HG02642 (cell line): ENCODE data around the gene CBFA2T2.
"Not testable (repeated sequence)": the region's sequence is repeated elsewhere in the genome, so short reads cannot be mapped to it uniquely, and the experiment has no call there.

ENCODE experiments used
- ATAC-seq: cut with Tn5 transposase; IDR thresholded peaks from one replicate; pipeline ENCODE4 v1.9.1; 2021; ENCODE audit warnings: mild to moderate bottlenecking; ENCODE audit not compliant: unreplicated experiment, poor library complexity

The CBFA2T2 gene

DNA sequence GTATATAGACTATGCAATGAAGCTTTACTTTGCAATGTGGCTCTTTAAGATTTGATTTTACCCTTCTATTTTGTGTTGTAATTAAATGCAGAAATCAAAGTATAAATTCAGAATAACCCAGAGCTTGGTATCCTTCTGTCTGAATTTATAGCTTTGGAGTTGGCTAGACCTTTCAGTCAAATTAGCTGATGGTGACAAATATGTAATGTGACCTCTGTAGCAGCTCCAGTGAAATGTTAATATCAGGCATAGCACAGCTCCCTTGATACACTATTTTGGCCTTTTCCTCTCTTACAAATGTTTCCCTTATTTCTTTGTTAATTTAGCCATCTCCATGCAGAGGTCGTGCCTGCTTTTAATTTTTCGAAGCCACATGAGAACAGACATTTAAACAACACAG, 11.1 kb downstream of the CBFA2T2 start:
- no peak for ATAC-seq

DNA sequence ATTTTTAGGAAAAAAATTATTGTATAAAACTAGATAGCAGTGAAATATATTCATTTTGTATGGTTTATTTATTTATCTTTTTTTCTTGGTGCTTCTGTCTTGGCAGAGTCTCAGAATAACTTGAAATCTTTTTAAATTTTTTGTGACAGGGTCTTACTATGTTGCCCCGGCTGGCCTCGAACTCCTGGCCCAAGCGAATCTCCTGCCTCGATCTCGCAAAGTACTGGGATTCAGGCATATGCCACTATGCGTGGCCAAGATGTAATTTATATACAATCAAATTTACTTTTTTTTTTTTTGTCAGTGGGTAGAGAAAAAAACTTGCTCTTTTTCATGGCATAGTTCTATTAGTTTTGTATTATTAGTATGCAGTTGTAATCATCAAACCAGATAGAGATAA, 13.7 kb downstream of the CBFA2T2 start:
- ATAC-seq = no peak

DNA sequence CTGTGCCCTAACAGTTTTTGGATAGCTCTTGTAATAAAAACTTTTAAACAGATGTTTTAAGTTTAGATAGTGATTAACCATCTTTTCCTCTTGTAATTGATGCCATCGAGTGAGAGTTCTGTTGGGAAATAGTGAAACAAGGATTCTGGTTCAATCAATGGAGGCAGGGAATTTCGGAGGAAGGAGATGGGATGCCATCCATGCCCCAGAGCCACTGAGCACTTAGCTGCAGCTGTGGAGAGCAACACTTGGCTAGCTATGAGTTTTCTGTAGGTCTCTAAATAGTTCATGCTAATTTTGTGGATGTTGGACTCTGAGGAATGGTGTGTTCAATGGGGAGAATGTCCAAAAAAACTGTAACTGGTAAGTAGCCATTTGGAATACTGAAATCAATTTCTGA, 16.7 kb downstream of the CBFA2T2 start:
- ATAC-seq = no peak

DNA sequence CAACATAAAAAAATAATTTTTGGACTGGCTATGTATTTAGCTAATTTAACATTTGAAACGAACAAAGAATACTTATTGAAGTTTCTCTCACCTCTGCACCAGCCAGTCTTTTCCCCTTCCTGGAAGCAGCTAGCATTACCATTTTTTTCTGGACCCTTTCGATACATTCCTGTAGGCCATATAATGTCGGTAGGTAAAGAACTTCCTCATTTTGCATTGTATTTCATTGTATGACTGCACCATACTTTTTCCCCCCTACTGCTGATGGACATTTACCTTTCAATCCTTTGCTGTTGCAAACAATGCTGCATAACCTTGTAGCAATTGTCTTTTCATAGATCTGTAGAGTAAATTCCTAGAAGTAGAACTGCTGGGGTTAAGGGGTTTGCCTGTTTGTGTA, 17.6 kb downstream of the CBFA2T2 start:
- ATAC-seq = no peak

DNA sequence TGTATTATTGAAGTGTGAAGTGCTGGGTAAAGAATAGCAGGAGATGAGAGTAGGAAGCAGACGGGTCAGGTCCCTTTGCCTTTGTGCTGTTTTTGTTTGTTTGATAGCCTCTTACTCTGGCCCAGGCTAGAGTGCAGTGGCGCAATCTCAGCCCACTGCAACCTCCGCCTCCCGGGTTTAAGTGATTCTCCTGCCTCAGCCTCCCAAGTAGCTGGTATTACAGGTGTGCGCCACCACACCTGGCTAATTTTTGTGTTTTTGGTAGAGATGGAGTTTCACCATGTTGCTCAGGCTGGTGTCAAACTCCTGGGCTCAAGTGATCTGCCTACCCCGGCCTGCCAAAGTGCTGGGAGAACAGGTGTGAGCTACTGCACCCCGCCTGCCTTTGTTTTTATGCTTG, 18.1 kb downstream of the CBFA2T2 start:
- not testable (repeated sequence) for ATAC-seq

DNA sequence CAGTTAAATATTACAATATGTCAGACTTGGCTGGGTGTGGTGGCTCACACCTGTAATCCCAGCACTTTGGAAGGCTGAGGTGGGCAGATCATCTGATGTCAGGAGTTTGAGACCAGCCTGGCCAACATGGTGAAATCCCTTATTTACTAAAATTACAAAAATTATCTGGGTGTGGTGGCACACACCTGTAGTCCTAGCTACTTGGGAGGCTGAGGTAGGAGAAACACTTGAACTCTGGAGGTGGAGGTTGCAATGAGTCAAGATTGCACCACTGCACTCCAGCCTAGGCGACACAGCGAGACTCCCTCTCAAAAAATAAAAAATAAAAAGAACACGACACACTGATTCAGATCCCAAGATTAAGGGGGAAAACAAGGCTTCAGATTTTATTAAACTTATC, 19.2 kb downstream of the CBFA2T2 start:
- not testable (repeated sequence) for ATAC-seq

DNA sequence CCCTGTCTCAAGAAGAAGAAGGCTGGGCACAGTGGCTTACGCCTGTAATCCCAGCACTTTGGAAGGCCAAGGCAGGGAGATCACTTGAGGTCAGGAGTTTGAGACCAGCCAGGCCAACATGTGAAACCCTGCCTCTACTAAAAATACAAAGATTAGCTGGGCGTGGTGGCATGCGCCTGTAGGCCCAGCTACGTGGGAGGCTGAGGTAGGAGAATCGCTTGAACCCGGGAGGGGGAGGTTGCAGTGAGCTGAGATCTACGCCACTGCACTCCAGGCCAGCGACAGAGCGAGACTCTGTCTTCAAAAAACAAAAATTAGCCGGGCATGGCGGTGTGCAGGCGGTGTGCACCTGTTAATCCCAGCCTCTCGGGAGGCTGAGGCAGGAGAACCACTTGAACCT, 22.0 kb downstream of the CBFA2T2 start:
- ATAC-seq = not testable (repeated sequence)

DNA sequence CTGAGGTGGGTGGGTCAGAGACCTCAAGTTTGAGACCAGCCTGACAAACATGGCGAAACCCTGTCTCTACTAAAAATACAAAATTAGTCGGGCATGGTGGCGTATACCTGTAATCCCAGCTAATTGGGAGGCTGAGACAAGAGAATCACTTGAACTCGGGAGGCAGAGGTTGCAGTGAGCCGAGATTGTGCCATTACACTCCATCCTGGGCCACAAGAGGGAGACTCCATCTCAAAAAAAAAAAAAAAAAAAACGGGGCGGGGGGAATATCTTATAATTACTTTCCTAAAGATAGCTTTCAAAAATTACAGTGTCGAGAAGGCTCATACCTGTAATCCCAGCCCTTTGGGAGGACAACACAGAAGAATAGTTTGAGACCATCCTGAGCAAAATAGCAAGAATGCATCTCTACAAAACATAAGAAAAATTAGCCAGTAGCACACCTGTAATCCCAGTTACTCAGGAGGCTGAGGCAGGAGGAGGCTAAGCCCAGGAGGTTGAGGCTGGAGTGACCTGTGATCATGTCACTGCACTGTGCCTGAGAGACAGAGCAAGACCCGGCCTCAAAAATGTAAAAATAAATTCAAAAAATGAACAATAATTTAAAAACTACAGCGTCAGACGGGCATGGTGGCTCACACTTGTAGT, 25.8 kb downstream of the CBFA2T2 start:
- no peak for ATAC-seq

DNA sequence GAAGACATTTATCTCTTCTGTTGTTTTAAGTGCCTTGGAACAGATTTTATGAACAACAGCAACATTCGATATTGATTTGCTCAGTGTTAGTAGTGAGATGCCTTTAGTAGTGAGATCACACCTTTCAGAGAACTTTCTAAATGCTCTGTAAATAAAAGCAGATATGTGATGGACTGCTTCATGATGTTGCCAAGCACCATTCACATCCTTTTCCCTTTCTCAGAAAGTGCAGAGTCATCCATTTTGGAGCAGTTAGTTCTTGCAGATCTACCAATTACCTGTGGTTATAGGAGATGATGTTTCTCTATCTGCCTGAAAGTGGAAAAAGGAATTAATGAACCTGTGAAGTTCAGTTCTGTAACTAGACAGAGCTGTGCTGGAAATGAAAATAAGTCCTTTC, 27.0 kb downstream of the CBFA2T2 start:
- no peak for ATAC-seq

DNA sequence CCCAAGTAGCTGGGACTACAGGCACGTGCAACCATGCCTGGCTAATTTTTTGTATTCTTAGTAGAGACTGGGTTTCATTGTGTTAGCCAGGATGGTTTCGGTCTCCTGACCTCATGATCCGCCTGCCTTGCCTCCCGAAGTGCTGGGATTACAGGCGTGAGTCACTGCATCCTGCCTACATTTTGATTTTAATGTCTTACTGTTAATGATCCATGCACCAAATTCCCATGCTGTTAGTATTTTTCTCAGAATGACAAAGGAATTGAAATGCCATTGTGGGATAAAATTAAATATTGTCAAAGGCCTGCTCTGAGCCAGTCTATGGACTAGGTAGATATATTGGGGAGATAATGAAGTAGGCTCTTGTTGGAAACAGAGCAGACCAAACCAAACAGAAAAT, 28.2 kb downstream of the CBFA2T2 start:
- ATAC-seq = no peak

DNA sequence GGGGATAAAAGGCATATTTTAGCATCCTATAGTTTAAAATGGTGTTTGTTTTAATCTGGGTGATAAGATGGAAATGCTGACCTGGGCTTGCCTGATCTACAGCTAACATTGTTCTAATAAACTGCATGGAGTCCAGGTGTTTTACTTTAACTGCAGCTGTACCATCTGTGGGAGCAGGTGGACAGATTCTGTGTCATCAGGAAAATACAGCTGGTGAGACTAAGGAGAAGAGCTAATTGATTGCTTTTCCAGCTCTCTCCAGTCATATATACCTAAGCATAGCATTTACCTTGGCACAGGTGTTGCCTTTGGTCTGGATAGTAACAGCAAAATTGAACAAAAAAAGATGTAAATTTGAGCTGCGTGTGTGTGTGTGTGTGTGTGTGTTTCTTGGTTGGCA, 31.6 kb downstream of the CBFA2T2 start:
- ATAC-seq = no peak

DNA sequence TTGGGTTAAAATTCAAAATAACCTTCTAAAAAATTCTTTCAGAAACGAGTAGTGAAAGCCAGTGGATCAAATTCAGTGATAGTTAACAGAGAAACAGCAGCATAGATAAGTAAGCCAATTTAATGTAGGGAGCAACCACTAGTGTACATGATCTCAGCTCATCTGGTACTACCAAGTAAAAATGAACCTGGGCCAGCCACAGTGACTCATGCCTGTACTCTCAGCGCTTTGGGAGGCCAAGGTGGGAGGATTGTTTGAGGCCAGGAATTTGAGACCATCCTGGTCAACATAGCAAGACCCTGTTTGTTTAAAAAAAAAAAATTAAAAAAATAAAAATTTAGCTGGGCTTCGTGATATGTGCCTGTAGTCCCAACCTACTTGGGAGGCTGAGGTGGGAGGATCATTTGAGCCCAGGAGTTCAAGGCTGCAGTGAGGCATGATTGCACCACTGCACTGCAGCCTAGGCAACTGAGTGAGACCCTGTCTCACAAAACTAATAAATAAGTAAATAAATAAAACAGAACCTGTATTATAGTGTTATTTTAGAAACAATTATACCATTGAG, 32.4 kb downstream of the CBFA2T2 start:
- no peak for ATAC-seq

DNA sequence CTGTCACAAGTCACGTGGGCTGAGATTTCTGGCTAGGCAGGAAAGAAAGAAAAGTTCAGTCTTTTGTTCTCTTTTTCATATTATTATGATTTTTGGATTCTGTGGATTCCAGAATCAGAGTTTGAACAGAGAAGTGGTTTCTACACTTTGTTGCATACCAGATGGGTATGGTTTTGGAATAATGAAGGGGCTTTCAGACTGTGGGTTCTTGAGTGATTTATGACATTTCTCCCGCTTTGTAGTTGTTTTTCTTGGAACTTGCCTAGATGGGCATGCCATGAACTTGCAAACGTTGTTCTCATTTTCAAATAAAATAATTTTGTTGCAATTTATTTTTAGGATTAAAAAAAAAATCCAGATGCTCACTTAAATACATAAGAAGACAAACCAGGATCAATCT, 34.4 kb downstream of the CBFA2T2 start:
- ATAC-seq = no peak

DNA sequence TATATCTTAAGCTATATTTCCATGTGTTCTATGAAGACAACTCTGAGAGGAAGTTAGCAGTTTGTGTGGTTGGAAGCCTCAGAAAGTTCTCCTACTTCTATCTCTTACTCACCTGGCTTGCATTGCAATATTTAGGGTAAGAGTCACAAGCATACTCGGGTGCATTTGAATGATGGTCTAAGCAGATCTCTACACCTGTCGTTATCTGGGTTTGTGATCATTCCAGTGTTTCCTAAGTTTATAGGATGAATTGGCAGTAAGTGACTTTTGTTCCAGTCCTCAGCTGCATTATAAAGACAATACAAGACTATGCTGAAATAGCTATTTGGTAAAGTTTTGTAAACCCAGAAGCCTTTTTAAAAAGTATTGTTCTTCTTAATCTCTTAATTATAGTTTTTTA, 36.9 kb downstream of the CBFA2T2 start:
- ATAC-seq = no peak

DNA sequence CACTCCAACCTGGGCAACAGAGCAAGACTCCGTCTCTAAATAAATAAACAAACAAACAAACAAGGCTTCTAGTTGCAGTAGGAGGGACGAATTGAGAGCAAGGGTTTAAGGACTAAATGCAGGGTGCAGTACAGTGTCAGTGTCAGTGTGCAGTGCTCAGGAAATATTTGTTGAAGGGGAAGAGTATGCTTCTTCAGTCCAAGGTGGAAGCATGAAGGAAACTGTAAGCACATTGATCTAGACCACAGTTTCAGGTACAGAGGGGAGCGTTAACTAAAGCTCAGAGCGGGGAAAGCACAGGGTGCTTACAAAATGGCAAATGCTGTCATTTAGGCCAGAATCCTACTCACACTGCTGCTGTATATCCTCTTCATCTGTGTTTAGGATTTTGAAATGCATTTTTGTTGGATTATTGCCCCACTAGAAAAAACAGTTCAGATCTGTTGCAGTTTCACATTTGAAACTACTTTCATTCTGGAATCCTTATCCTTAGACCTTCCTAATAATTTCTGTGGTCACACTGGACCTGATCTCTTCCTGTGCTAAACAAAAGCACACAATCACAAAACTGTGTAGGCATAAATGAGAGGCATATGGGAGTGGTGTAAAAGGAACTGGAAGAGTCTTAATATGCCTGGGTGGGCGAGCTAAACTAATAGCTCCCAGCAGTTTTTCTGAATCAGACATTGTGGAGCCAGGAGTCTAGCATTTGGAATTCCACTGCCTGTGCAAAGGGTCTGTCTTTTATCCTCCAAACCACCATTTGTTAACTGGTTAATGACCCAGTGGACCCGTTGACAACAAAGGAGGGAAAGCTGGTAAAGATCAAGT, 41.4 kb downstream of the CBFA2T2 start:
- no peak for ATAC-seq

DNA sequence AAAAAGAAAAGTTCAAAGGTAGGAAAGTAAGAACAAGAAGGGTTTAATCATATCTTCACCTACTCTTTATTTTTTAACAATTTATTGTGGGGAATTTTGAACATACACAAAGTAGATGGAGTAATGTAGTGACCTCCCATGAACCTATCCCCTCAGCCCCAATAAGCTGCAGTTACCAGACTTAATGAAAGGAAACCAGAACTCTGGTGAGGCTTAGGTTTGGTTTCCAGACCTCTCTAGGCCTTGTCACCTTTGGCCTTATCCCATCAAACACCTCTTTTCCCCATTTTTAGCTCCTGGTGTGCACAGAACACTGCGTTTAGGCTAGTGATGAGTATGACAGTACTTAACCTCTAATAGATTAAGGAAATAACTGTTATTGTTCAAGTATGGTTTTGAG, 42.0 kb downstream of the CBFA2T2 start:
- ATAC-seq = no peak

DNA sequence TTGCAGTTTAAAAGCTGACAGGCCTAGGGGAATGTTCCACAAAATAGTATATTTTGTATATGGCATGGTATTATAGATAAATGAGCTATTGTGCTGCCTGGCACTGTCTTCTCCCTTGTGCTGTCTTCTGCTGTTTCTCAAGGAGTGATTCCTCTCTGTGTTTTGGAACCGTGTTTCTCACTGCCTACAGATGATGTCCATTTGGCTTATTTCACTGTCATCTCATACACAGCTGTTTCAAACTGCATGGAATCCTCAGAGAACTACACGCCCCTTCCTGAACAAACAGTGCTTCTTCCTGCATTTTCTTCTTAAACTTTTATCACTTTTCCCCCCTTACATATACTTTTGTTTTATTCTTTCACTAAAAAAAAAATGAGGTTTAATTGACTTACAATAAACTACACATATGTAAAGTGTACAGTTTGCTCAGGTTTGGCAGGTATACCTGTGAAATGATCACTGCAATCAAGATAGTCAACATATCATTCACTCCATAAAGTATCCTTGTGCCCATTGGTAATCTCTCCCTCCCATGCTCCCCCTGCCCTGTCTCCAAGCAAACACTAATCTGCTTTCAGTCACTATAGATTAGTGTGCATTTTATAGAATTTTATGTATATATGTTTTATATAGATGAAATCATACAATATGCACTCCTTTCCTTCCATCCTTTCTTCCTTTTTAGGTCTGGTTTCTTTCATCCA, 43.0 kb downstream of the CBFA2T2 start:
- ATAC-seq = no peak

DNA sequence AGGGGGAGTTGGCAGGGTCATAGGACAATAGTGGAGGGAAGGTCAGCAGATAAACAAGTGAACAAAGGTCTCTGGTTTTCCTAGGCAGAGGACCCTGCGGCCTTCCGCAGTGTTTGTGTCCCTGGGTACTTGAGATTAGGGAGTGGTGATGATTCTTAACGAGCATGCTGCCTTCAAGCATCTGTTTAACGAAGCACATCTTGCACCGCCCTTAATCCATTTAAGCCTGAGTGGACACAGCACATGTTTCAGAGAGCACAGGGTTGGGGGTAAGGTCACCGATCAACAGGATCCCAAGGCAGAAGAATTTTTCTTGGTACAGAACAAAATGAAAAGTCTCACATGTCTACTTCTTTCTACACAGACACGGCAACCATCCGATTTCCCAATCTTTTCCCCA, 45.8 kb downstream of the CBFA2T2 start:
- ATAC-seq = not testable (repeated sequence)

DNA sequence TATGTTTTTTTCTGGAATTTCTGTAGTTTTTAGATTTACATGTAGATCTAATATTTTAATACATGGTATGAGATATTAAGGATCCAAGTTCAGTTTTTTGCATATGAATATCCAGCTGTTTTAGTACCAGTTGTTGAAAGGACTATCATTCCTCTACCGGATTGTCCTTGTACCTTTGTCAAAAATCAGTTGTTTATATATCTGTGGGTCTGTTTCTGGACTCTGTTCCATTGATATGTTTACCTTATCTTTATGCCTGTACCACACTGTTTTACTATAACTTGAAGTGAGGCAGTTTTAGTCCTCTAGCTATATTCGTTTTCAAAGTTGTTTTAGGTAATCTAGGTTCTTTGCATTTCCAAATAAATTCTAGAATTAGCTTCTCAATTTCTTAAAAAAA, 47.7 kb downstream of the CBFA2T2 start:
- no peak for ATAC-seq

DNA sequence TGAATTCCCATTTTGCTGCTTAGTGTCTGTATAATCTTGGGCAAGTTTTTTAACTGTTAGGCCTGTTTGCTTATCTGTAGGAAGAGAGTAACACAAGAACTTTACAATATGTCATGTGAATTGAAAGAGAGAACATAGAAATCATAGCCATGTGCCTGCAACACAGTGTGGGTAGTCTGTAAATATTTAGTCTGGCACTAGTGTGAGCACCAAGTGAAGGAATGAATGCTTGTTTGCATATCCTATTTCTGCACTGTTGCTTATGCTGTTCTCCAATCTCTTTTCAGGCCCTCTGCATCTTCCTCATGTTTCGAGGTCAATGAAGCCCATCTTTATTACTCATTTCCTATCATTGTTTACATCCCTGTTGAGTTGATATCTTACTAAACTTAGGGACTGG, 49.2 kb downstream of the CBFA2T2 start:
- no peak for ATAC-seq

DNA sequence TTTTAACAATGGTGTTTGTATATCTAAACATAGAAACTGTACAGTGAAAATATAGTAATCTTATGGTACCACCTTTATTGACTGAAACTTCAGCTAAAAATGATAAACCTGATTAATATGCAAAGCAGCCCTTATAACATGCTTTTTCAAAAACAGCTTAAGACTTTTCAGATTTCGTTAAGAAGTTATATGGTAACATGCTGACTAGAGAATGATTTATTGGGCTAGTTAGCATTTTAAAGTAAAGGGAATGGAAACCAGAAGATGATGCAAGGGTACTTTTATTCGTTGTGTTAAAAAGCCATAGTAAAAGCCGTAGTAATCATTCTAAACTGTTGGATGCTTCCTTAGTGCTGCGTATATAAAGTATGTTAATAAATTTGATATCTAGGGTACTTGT, 50.5 kb downstream of the CBFA2T2 start:
- ATAC-seq = no peak
